Stimulated activated CD8-positive, alpha-beta memory T cell treated with anti-CD3 and anti-CD28 coated beads, Interleukin-4, amount 100 ng/mL, for 24 hours (primary cell): ENCODE results near the gene SPINT2.
A peak's percentile ranks its signal among the peaks of the same experiment; 100 is the strongest.
"Not testable (repeated sequence)": the region's sequence is repeated elsewhere in the genome, so short reads cannot be mapped to it uniquely, and the experiment has no call there.

Experiments
- DNase-seq: peaks from one replicate; pipeline ENCODE4 v3.0.0-alpha.2; 2020; ENCODE audit warnings: low read depth

SPINT2 gene

DNA sequence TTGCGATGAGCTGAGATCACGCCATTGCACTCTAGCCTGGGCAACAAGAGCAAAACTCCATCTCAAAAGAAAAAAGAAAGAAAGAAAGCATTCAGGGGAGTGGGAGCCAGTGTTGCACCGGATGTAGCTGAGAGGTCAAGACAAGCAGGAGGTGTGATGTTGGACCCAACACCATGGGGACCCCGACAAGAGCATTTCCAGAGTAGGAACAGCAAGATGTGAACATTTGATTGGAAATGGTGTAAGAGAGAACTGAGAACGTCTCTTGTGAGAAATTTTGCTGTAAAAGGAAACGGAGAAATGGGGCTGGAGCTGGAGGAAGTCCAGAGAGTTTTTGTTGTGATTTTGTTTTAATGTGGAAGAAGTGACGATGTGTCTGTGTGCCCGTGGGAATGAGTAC, 24.6 kb upstream of the SPINT2 start:
- no peak for DNase-seq

GRCh38 chr19:38243279-38243673, 21.1 kb upstream of the SPINT2 start:
- no peak for DNase-seq

DNA sequence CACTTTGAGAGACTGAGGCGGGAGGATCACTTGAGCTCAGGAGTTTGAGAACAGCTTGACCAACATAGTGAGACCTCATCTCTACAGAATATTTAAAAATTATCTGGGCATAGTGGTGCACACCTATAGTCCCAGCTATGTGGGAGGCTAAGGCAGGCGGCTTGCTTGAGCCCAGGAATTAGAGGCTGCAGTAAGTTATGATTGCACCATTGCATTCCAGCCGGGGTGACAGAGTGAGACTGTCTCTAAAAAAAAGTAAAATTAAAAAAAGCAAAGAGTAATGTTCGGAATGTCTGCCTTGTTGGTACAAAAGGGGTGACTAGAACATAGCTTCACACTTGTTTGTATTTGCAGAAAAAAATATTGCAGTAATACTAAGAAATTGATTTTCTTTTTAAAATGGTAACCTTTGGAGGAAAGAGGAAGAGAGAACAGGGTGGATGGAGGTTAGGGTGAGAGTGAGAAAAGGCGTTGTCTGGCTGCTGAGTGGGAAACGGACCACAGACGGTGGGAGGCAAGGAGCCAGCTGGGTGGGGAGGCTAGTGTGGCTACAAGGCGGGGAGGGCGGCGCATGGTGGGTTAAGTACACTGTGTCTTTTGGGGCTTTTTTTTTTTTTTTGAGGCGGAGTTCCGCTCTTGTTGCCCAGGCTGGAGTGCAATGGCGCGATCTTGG, 18.4 kb upstream of the SPINT2 start:
- DNase-seq = no peak

- DNase-seq = no peak
Measured at GRCh38 chr19:38247126-38247525, 17.2 kb upstream of the SPINT2 start.

GRCh38 chr19:38247734-38248268, 16.6 kb upstream of the SPINT2 start:
- DNase-seq = no peak

DNA sequence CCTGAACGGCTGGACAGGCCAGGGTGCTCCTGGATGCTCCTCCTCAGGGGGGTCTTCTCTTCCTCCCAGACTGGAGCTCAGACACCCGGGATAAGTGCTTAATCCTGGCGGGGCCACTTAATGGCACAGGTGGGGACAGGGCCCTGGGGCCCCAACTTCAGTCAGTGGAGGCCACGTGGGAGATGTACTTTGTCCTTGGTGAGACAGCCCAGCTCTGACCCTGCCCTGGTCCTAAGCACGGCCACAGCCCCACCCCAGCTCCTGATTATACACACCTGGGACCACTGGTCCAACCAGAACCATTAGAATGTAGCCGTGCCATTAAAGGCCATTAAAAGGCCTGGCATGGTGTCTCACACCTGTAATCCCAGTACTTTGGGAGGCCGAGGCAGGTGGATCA, 16.0 kb upstream of the SPINT2 start:
- DNase-seq = no peak

DNA sequence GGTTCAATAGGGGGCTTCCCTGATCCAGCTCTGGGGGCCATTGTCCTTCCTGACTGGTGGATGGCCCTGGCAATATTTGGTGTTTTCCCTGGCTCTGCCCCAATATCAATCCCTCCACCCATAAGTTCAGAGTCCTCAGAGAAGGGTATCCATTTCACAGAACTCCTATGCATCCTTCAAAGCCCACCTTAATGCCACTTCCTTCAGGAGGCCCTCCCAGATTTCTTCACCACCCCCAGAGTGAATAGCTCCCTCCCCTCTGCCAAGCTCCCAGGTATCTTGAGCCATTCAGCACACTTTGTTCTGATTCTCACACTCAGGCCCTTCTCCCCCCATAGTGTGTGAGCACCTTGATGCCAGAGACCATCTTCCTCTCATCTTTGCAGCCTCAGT, 13.9 kb upstream of the SPINT2 start:
- no peak for DNase-seq

DNA sequence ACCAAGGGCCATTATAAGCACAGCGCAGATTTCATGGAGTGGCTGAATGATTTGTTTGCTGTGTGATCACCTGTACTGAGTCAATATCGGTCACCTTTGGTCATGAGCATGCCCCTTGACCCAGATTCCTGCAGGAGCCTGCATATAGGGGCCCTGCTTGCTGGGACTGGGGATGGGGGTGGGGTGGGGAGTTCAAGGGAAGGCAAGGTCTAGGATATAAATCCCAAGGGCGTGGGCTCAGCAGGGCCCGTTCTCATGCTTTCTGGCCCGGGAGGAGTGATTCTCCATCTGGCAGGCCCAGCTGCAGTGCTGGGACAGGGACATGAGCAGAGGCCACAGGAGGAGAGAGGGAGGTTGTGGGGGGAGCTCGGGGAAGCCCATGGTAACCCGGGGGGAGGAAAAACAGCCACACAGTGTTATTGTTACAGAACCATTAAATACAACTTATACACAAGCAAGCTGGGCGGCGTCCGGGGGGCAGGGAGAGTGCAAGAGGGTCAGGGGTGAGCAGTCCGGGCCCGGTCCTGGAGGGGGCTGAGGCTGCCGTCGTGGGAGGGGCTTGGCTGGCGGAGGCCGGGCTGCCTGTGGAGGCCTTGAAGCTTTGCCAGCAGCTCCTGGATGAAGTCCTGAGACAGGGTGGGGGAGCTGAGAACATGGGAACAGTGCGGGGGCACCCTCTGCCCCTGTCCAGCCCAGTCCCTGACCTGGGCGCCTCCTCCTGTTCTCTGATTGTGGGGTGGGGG, 13.4 kb upstream of the SPINT2 start:
- no peak for DNase-seq

DNA sequence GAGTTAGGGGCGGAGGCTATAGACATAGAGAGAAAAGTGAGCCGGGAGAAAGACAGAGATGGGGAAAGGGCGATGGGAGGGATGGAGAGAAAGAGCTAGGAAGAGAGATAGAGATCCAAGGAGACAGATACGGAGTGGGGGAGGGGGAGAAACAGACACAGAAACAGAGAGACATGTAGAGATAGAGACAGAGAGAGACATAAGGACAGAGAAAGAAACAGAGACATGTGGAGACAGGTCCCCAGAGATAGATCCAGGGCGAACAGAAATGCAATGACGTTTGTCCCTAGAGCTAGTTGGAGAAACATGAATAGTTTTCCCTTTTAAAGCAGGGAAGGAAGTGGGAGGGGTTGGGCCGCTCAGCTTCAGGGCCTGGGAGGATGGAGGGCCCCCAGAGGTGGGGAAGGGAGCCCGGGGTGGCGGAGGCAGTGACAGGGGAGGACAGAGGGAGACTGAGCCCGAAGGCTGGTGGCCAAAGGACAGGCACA, 12.8 kb upstream of the SPINT2 start:
- no peak for DNase-seq

- DNase-seq = no peak
Measured at GRCh38 chr19:38252385-38252784, 12.0 kb upstream of the SPINT2 start.

DNA sequence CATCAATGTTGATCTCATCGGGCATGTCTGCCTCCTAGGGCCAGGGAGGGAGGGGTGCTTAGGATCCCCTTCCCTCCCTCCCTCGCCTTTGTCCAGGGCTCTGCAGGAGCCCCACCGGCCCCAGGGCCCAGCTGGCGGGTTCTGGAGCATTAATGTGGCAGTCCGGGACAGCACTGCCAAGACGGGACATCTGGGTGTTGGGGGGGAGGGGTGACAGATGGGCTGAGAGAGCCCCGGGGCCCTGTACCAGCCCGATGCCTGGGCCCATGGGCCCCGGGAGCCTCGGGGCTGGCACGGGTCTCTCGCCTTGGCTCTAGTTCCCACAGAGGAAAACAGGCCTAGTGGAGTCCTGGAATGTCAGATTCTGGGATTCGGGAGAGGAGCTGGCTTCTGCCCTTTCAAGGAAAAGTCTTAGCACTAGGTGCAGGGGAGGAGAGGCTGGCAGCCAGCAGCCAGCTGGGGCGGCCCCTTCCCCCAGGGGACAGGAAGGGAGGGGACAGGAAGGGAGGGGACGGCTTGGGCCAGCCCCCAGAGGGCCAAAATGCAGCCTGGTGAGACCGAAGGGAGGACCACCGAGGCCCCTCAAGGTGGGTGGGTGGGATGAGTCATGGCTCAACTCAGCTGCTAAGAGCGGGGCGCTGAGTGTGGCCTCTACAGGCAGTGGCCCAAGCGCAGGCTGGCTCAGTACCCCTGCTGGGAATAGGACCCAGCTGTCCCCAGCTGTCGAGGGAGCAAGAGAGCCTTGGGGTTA, 11.3 kb upstream of the SPINT2 start:
- DNase-seq = no peak

DNA sequence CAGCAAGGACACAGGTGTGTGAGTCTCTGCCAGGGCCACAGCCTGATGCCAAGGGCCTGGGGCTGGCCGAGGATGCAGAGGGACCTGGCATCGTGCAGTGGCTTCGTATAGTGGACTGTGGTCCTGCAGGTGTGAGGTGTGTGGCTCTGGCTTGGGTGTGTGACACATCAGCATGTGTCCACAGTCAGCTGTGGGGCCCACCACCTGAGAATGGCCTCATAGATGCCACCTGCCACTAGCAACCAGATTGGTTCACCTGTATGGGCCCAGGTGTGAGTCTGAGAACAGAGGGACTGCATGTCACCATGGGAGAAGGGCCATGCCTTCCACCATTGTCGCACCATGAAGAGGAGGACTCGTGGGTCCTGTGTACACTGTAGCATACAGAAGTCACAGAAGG, 10.6 kb upstream of the SPINT2 start:
- no peak for DNase-seq

DNA sequence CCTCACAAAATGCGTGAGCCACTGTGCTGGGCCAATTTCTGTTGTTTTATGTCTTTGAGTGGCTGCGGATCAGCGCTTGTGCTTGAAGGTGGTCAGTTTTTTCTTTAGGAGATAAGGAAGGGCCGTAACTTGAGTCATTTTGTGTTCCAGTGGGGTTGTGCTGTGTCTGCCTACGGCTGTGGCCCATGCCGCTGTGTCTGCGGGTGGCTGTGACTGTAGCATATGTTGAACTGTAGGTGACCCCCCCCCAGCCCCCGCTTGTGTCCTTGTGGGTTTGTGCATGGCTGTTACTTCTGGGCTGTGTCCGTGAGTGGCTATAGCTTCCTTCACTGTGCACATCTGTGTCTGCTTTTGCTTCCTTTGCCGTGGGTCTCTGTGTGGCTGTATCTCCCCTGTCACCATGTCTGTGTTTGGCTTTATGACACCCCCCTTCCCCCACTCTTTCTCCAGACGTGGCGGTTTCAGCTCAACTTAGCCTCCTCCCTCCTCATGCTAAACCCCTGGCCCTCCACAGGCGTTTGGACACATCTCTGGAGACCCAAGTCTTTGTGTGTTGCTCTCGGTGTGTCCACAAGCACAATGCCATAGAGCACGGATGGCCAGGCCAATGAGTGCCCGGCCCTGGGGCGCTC, 8.9 kb upstream of the SPINT2 start:
- no peak for DNase-seq

DNA sequence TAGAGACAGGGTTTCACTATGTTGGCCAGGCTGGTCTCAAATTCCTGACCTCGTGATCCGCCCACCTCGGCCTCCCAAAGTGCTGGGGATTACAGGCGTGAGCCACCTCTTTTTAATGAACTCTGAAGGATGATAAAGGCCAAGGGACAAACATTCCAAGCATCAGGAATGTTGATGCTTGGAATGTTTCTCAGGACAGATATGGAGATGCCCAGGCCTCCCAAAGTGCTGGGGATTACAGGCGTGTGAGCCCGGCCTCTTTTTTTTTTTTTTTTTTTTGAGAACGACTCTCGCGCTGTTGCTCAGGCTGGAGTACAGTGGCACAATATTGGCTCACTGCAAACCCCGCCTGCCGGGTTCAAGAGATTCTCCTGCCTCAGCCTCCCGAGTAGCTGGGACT, 2.4 kb upstream of the SPINT2 start:
- DNase-seq = not testable (repeated sequence)

DNA sequence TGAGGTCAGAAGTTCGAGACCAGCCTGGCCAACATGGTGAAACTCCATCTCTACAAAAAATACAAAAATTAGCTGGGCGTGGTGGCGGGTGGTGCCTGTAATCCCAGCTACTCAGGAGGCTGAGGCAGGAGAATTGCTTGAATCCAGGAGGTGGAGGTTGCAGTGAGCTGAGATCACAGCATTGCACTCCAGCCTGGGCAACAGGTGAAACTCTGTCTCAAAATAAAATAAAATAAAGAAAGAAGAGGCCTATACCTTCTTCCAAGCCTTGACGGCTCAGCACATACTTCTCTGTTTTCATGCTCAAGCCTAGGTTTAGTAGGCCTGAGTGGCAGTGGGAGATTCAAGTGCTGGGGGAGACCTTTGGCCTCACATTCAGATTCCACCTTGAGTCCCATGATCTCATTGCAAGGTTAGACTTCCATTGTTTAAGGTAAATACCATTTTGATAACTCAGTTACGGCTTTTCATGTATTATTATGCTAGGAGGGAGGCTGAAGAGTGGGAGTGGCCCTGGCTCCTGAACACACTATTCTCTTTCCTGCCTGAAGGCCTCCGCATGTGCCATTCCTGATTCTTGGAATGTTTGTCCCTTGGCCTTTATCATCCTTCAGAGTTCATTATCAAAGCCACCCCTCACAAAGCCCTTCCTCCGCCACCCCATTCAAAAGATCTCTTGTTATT, 1.6 kb upstream of the SPINT2 start:
- no peak for DNase-seq

DNA sequence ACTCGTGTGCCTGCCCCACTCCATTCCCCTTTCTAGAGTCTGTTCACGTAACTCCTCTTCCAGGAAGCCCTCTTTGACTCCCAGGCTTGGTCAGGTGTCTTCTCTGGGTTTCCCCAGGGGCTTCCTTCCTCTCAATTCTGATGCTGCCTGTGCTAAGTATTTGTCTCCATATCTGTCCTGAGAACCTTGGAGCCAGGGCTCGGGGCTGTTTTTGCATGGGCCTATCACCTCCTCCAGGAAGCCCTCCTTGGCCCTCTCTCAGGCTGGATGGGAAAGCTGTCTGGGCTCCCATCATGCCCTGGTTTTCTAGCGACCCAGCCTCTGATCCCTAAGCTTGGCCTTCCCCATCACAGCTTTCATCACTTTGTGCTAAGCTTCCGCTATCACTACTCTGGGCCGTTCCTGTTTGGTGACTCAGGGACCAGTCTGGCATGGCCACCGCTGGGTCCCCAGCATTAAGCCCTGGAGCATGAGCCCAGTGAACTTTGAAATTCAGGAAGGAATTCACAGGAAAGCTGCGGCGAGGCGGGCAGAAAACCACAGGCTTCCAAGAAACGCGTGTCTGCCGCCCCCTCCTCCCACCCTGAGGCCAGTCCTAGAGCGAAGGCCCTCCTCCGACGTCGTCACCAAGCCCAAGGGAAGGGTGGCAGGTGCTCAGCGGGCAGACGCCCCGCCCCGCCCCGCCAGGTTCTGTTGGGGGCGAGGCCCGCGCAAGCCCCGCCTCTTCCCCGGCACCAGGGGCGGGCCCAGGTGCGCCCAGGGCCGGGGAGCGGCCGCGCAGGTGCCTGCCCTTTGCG, 486 bp upstream of the SPINT2 start:
- DNase-seq = peak; percentile 58

DNA sequence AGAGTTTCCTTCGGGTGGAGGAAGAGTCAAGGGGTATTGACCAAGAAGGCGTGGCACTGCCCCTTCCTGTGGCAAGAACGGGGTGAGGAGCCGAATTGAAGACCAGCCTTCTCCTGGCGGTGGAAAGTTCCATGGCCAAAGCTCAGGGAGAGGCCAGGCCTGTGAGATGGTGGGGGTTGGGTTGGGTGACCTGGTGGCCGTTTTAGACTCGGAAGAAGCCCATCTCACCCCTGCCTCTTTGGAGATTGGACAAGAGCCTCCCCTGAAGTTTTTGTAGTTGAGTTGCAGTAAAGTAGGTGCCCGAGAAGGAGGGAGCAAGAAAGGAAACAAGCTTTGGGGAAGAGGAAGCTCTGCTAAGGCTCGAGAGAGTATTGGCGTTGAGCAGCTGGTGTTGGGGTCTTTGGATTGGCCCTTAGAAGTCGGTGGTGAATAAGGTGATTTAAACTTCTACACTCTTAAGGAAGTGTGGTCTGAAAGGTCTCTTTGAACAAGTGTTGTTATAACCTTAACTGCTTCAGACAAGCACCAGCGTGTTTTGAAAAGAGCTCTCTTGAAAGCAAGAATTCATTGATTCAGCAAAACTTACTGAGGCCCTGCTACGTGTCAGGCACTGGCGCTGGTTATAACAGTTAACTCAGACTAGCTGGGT, 964 bp downstream of the SPINT2 start:
- DNase-seq = no peak

GRCh38 chr19:38265921-38266429, 1.6 kb downstream of the SPINT2 start:
- DNase-seq = no peak

DNA sequence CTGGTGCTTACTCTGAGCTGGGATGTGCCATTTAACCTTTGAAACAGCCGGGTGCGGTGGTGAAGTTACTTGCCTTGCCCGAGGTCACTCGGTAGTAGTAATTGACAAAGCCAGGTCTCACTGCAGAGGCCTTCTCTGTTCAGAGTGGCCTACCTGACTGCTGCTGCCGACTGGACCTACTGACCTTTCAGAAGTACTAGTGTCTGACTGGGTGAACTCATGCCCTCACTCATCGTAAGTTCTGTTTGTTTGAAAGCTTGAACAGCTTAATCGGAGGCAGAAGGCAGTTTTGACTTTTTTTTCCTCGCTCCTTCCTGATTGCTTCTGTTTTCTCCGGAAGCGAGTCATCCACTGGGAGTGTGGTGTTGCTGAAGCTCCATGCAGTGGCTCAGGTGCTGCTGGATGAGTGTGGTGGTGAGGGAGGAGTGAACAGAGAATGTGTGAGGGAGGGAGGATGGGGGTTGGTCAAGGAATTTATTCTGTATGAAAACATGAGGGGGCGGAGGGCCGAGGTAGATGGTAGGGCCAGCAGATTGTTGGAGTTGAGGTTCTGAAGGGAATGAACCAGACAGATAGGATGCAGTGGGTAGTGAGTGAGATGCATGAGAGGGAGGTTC, 2.7 kb downstream of the SPINT2 start:
- DNase-seq = no peak
